Testis (tissue), 2 donors: ENCODE results near the gene IL17RD.

Source experiments
- POLR2A ChIP-seq: fragments of 450-650 bp; IDR thresholded peaks from one replicate; pipeline ENCODE4 v1.6.1; 2017; ENCODE audit warnings: antibody characterized with exemption, mild to moderate bottlenecking, moderate library complexity
- TF ChIP-seq, protein P1 (sequence below), 3 experiments: fragments of 450-650 bp in 2 of 3; fragments of 200-600 bp in 1 of 3; sonication (generic) in 1 of 3; IDR thresholded peaks; one replicate each; pipeline ENCODE4 v1.5.1; 2016 to 2019; ENCODE audit warnings: antibody characterized with exemption in 3 of 3, mild to moderate bottlenecking in 2 of 3, moderate library complexity in 1 of 3

DNA sequence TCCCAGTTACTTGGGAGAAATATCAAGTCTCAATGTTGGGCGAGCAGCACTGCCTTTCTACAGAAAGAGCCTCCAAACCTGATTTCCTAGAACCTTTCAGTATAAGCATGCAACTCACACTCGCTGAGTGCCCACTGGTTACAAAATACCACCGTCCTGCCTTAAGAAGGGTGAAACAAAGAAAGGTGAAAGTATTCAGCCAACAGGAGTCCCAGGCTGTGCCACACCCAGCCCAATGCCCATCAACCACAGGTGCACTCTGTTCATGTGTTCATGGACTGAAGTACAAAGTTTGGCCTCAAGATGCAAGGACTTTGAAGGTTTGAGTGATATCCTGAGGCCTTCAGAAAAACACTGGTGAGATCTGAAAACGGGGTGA is 34.0 kb downstream of the IL17RD start:
- TF ChIP-seq, protein P1, sequence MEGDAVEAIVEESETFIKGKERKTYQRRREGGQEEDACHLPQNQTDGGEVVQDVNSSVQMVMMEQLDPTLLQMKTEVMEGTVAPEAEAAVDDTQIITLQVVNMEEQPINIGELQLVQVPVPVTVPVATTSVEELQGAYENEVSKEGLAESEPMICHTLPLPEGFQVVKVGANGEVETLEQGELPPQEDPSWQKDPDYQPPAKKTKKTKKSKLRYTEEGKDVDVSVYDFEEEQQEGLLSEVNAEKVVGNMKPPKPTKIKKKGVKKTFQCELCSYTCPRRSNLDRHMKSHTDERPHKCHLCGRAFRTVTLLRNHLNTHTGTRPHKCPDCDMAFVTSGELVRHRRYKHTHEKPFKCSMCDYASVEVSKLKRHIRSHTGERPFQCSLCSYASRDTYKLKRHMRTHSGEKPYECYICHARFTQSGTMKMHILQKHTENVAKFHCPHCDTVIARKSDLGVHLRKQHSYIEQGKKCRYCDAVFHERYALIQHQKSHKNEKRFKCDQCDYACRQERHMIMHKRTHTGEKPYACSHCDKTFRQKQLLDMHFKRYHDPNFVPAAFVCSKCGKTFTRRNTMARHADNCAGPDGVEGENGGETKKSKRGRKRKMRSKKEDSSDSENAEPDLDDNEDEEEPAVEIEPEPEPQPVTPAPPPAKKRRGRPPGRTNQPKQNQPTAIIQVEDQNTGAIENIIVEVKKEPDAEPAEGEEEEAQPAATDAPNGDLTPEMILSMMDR (IDR thresholded peaks at IDR 0.05): no peak
- TF ChIP-seq POLR2A: no peak
